22Rv1 (cell line): ENCODE measurements around the gene MID2.

ENCODE experiments used
- ZFX ChIP-seq: fragments of 450-650 bp; IDR thresholded peaks from 2 replicates; pipeline ENCODE4 v1.6.1; 2017; ENCODE audit warnings: antibody characterized with exemption, borderline replicate concordance
- TF ChIP-seq, protein P1 (sequence below): fragments of 450-650 bp; IDR thresholded peaks from 2 replicates; pipeline ENCODE4 v1.5.1; 2017; ENCODE audit warnings: mild to moderate bottlenecking

DNA sequence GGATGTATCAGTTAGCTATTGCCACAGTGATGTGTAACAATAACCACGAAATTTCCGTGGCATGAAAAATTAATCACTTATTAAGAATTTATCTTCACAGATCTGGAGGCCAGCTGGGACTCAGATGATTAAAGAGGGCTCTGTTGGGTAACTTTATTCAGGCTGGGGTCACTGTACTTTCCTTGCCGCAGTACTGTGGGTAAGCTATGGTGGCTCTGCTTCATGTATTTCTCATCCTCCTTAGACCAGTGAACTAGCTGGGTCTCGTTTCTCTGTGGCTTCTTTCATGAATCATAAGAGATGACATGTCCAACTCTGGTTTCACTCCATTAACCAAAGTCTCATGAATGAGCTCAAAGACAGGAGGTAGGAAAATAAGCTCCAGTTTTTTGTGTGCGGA lies 143.0 kb downstream of the MID2 start:
- TF ChIP-seq, protein P1, sequence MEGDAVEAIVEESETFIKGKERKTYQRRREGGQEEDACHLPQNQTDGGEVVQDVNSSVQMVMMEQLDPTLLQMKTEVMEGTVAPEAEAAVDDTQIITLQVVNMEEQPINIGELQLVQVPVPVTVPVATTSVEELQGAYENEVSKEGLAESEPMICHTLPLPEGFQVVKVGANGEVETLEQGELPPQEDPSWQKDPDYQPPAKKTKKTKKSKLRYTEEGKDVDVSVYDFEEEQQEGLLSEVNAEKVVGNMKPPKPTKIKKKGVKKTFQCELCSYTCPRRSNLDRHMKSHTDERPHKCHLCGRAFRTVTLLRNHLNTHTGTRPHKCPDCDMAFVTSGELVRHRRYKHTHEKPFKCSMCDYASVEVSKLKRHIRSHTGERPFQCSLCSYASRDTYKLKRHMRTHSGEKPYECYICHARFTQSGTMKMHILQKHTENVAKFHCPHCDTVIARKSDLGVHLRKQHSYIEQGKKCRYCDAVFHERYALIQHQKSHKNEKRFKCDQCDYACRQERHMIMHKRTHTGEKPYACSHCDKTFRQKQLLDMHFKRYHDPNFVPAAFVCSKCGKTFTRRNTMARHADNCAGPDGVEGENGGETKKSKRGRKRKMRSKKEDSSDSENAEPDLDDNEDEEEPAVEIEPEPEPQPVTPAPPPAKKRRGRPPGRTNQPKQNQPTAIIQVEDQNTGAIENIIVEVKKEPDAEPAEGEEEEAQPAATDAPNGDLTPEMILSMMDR, result no peak
- TF ChIP-seq ZFX, result no peak
